SK-N-SH (cell line): ENCODE results near the gene NT5M.

ENCODE experiments used
- TF ChIP-seq, protein P1 (sequence below): fragments of 200-600 bp; sonication (generic); IDR thresholded peaks from 2 replicates; pipeline ENCODE4 v1.6.1; 2017; ENCODE audit warnings: antibody characterized with exemption, mild to moderate bottlenecking, moderate library complexity
- TF ChIP-seq, protein P2 (sequence below): IDR thresholded peaks from 2 replicates; pipeline ENCODE4 v1.4.0; 2012; ENCODE audit warnings: low read depth, borderline replicate concordance

GRCh38 chr17:17320188-17320910 lies 17.2 kb downstream of the NT5M start:
- TF ChIP-seq, protein P1, sequence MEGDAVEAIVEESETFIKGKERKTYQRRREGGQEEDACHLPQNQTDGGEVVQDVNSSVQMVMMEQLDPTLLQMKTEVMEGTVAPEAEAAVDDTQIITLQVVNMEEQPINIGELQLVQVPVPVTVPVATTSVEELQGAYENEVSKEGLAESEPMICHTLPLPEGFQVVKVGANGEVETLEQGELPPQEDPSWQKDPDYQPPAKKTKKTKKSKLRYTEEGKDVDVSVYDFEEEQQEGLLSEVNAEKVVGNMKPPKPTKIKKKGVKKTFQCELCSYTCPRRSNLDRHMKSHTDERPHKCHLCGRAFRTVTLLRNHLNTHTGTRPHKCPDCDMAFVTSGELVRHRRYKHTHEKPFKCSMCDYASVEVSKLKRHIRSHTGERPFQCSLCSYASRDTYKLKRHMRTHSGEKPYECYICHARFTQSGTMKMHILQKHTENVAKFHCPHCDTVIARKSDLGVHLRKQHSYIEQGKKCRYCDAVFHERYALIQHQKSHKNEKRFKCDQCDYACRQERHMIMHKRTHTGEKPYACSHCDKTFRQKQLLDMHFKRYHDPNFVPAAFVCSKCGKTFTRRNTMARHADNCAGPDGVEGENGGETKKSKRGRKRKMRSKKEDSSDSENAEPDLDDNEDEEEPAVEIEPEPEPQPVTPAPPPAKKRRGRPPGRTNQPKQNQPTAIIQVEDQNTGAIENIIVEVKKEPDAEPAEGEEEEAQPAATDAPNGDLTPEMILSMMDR = no peak
- TF ChIP-seq, protein P2, sequence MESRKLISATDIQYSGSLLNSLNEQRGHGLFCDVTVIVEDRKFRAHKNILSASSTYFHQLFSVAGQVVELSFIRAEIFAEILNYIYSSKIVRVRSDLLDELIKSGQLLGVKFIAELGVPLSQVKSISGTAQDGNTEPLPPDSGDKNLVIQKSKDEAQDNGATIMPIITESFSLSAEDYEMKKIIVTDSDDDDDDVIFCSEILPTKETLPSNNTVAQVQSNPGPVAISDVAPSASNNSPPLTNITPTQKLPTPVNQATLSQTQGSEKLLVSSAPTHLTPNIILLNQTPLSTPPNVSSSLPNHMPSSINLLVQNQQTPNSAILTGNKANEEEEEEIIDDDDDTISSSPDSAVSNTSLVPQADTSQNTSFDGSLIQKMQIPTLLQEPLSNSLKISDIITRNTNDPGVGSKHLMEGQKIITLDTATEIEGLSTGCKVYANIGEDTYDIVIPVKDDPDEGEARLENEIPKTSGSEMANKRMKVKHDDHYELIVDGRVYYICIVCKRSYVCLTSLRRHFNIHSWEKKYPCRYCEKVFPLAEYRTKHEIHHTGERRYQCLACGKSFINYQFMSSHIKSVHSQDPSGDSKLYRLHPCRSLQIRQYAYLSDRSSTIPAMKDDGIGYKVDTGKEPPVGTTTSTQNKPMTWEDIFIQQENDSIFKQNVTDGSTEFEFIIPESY = no peak
